ENCODE data around the gene IKZF2. TPM values are rescaled to one million over a fixed set of nuclear protein-coding genes. Genes with fewer than 3 reads are reported as not detected.

IKZF2 gene
- total and polyA plus RNA-seq, 10 of the 15 experiments (the other 5 are each of a cell fraction or from before 2014, with no cell fraction given), result 15.2 to 266 (median 87.2) TPM

GRCh38 chr2:212984129-212984528, 167.3 kb downstream of the IKZF2 start:
- Histone ChIP-seq H3K9me3 (replicated peaks; ENCODE audit: control insufficient read depth, insufficient read depth, low read length) (no peaks in the 10 kb centered on the region), H3K27ac (ENCODE audit: control insufficient read depth, insufficient read depth) (no peak overlapping the region), H3K9ac (ENCODE audit: control insufficient read depth, insufficient read depth, low read length) (no peak overlapping the region), H2AFZ (ENCODE audit: control insufficient read depth, low read depth, low read length) (no peak overlapping the region), H3K4me1 (ENCODE audit: control insufficient read depth, insufficient read depth, low read length) (no peaks in the 10 kb centered on the region), H3K27me3 (replicated peaks in 1 of 2; ENCODE audit: control insufficient read depth in 2 of 2, insufficient read depth in 2 of 2, low read length in 1 of 2) (no peaks in the 10 kb centered on the region), H3K4me2 (ENCODE audit: control insufficient read depth, insufficient read depth) (no peak overlapping the region), H4K20me1 (ENCODE audit: control insufficient read depth, insufficient read depth) (no peaks in the 10 kb centered on the region), H3K36me3 (ENCODE audit: control insufficient read depth in 2 of 2, insufficient read depth in 2 of 2, low read length in 1 of 2) (peaks cover 0 to 14% of the 10 kb centered on the region in 2 experiments; a peak in 1 of 4 replicates), H3K79me2 (ENCODE audit: control insufficient read depth, insufficient read depth, low read length) (no peaks in the 10 kb centered on the region), H3K4me3 (no peak overlapping the region)
- ChIA-PET SMC1A (ENCODE audit: uncharacterized antibody, unreplicated experiment) (interaction anchor here (1.6 kb wide), 1 partner anchor 15 kb away, joined by 3 read pairs; no protein-coding TSS in a partner anchor), POLR2A (no interaction called here), CTCF (no interaction called here), RAD21 (ENCODE audit: unreplicated experiment) (no interaction called here)
- DNase-seq (ENCODE audit: low read depth, low spot score), result no peak
- FAIRE-seq, result no peak
- WGBS (ENCODE audit: insufficient coverage, insufficient replicate concordance, low lambda C conversion rate, missing lambda C conversion rate), result 88% methylated on average over 6 of the region's 6 CpGs
- TF ChIP-seq EP300 (IDR thresholded peaks at IDR 0.05; ENCODE audit: borderline replicate concordance in 1 of 2, control insufficient read depth in 1 of 2, low read depth in 2 of 2, low read length in 2 of 2), result no peak
- TF ChIP-seq ESRRA (IDR thresholded peaks at IDR 0.05; ENCODE audit: low read length), result no peak
- TF ChIP-seq ZNF687 (IDR thresholded peaks at IDR 0.05), result no peak
- TF ChIP-seq CHD4 (IDR thresholded peaks at IDR 0.05), result no peak
- no peak for TF ChIP-seq MYB (IDR thresholded peaks at IDR 0.05; ENCODE audit: borderline replicate concordance, low read depth, low read length)
- no peak for TF ChIP-seq HDGF (IDR thresholded peaks at IDR 0.05)
- no peak for TF ChIP-seq ZNF207 (IDR thresholded peaks at IDR 0.05; ENCODE audit: borderline replicate concordance)
- no peak for TF ChIP-seq SMARCA5 (IDR thresholded peaks at IDR 0.05)
- TF ChIP-seq RUNX3 (IDR thresholded peaks at IDR 0.05; ENCODE audit: low read length), result no peak
- TF ChIP-seq BRCA1 (IDR thresholded peaks at IDR 0.05; ENCODE audit: low read depth, low read length), result no peak
- TF ChIP-seq SMAD5 (IDR thresholded peaks at IDR 0.05; ENCODE audit: low read depth), result no peak
- TF ChIP-seq IKZF2 (IDR thresholded peaks at IDR 0.05), result no peak
- TF ChIP-seq FOXK2 (IDR thresholded peaks at IDR 0.05), result no peak
- BruUV-seq (replicated peaks), result no TSS peak
- no peak for ATAC-seq
- in situ Hi-C loops (cut with MboI), result no loop called here
- intact Hi-C loops (cut with micrococcal nuclease; ENCODE audit: unreplicated experiment), result no loop called here

Data from GM12878 (cell line).